Osteoblast (primary cell): ENCODE data around the gene MYH16. TPM values are rescaled to one million over a fixed set of nuclear protein-coding genes. Genes with fewer than 3 reads are reported as not detected.

ENCODE experiments used
- DNase-seq: peaks from one replicate; pipeline ENCODE4 v3.0.0; 2011; ENCODE audit warnings: low spot score, mixed read lengths; ENCODE audit not compliant: insufficient read length; ENCODE audit errors: missing footprints
- H2AFZ ChIP-seq: 2 replicates; pipeline ENCODE4 v1.6.0; 2011; ENCODE audit warnings: mild to moderate bottlenecking, low read length
- H3K27ac ChIP-seq: 2 replicates; pipeline ENCODE4 v1.5.1; 2011; ENCODE audit warnings: mild to moderate bottlenecking, low read depth, low read length, moderate library complexity
- H3K27me3 ChIP-seq: 2 replicates; pipeline ENCODE4 v1.6.0; 2012; ENCODE audit warnings: mild to moderate bottlenecking, control low read depth, inconsistent platforms, low read length, moderate library complexity; ENCODE audit not compliant: insufficient read depth
- H3K36me3 ChIP-seq: 2 replicates; pipeline ENCODE4 v1.5.1; 2011; ENCODE audit warnings: mild to moderate bottlenecking, low read length, control low read depth, moderate library complexity; ENCODE audit not compliant: insufficient read depth
- H3K4me1 ChIP-seq: 2 replicates; pipeline ENCODE4 v1.5.1; 2011; ENCODE audit warnings: mild to moderate bottlenecking, low read length, control low read depth, moderate library complexity; ENCODE audit not compliant: insufficient read depth
- H3K4me2 ChIP-seq: 2 replicates; pipeline ENCODE4 v1.6.0; 2011; ENCODE audit warnings: mild to moderate bottlenecking, low read length; ENCODE audit not compliant: insufficient read depth
- H3K4me3 ChIP-seq: fragments of 200-600 bp; sonication (generic); 3 replicates; pipeline ENCODE4 v1.5.1; 2012; ENCODE audit warnings: mild to moderate bottlenecking, low read length, inconsistent platforms; ENCODE audit not compliant: insufficient read depth
- H3K79me2 ChIP-seq: 2 replicates; pipeline ENCODE4 v1.6.0; 2012; ENCODE audit warnings: mild to moderate bottlenecking, low read length, control low read depth, inconsistent platforms; ENCODE audit not compliant: insufficient read depth
- H3K9me3 ChIP-seq: 2 replicates; pipeline ENCODE4 v1.5.1; 2011; ENCODE audit warnings: low read depth, low read length, control low read depth
- H4K20me1 ChIP-seq: 2 replicates; pipeline ENCODE4 v1.6.0; 2012; ENCODE audit warnings: mild to moderate bottlenecking, low read length, control low read depth; ENCODE audit not compliant: insufficient read depth
- total RNA-seq: library from RNA; depleted of rRNA; stranded (reverse); fragments of >200 nt; gene quantifications from 2 replicates; pipeline ENCODE4 v1.2.3, GENCODE V29; 2012
- TF ChIP-seq, protein P1 (sequence below): IDR thresholded peaks from 2 replicates; pipeline ENCODE4 v1.5.1; 2011; ENCODE audit warnings: mild to moderate bottlenecking, low read depth, low read length, moderate library complexity; ENCODE audit errors: extremely low read depth

MYH16 gene
- total RNA-seq, 1 donor, result not detected

DNA sequence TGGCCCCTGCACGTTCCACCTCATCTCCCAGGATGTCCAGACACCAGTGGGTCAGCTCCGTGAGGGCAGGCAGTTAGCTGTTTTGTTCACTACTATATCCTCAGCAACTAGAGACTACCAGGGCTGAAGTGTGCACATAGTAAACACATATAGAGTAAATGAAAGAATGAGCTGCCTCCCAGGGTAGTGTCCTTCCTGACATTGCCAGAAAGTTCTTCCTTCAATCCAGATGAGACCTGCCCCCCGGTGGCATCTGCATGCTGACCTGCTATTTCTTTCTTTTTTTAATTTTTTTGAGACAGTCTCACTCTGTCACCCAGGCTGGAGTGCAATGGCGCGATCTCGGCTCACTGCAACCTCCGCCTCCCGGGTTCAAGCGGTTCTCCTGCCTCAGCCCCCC lies 39.1 kb downstream of the MYH16 start:
- Histone ChIP-seq H3K27me3 (no peaks in the 10 kb centered on the region), H2AFZ (no peak overlapping the region), H3K4me1 (peaks cover 4% of the 10 kb centered on the region), H3K9me3 (no peaks in the 10 kb centered on the region), H3K4me2 (no peak overlapping the region), H3K4me3 (no peak overlapping the region), H4K20me1 (no peaks in the 10 kb centered on the region), H3K27ac (no peak overlapping the region), H3K36me3 (no peaks in the 10 kb centered on the region), H3K79me2 (no peaks in the 10 kb centered on the region)
- TF ChIP-seq, protein P1, sequence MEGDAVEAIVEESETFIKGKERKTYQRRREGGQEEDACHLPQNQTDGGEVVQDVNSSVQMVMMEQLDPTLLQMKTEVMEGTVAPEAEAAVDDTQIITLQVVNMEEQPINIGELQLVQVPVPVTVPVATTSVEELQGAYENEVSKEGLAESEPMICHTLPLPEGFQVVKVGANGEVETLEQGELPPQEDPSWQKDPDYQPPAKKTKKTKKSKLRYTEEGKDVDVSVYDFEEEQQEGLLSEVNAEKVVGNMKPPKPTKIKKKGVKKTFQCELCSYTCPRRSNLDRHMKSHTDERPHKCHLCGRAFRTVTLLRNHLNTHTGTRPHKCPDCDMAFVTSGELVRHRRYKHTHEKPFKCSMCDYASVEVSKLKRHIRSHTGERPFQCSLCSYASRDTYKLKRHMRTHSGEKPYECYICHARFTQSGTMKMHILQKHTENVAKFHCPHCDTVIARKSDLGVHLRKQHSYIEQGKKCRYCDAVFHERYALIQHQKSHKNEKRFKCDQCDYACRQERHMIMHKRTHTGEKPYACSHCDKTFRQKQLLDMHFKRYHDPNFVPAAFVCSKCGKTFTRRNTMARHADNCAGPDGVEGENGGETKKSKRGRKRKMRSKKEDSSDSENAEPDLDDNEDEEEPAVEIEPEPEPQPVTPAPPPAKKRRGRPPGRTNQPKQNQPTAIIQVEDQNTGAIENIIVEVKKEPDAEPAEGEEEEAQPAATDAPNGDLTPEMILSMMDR, result no peak
- DNase-seq, result no peak

DNA sequence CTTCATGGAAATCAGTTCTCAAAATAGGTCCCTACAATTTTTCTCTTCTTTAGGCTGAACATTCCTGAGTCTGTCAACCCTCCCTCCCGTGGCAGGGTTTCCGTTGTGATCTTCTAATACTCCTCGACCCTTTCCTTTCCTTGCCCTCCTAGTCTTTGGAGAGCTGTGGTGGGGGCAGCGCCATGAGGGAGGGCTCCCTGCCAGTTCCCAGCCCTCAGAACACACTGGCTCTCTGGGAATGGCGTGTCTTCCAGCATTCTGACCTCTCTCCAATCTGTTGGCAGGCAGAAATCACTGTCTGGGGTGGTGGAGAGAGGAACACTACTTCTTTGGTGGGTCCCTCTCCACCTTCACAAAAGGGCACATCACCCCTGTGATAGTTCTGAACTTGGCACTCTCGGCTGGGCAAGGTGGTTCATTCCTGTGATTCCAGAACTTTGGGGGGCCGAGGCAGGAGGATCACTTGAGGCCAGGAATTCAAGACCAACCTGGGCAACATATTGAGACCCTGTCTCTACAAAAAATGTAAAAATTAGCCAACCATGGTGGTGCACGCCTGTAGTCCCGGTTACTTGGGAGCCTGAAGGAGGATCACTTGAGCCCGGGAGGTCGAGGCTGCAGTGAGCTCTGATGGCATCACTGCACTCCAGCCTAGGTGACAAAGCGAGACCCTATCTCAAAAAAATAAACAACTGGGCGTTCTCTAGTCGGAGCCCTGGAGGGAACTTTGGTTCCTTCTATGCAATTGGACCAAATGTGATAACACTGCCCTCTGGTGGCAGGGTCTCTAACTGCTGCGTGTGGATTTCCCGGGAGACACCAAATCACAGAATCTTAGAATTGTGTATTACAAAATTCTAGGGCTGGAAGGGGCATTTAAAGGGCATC lies 39.9 kb downstream of the MYH16 start:
- Histone ChIP-seq H3K79me2 (no peaks in the 10 kb centered on the region), H2AFZ (peak overlapping the region; percentile 40), H4K20me1 (no peaks in the 10 kb centered on the region), H3K4me3 (no peak overlapping the region), H3K4me1 (peaks cover 4% of the 10 kb centered on the region), H3K36me3 (no peaks in the 10 kb centered on the region), H3K9me3 (no peaks in the 10 kb centered on the region), H3K4me2 (peak overlapping the region; percentile 49), H3K27me3 (no peaks in the 10 kb centered on the region), H3K27ac (no peak overlapping the region)
- TF ChIP-seq, protein P1, result peak; percentile 89
- peak; percentile 93 for DNase-seq

DNA sequence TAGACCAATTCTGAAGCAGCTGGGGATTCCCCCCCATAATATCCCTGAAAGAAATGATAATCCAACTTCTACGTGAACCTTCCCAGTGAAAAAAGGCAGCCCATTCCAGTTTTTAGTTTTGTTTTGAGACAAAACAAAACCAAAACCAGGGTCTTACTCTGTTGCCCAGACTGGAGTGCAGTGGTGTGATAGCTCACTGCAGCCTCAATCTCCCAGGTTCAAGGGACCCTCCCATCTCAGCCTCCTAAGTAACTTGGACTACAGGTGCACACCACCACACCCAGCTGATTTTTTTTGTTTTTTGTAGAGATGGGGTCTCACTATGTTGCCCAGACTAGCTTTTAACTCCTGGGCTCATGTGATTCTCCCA lies 40.5 kb downstream of the MYH16 start:
- no peak for DNase-seq
- H4K20me1 ChIP-seq, result no peaks in the 10 kb centered on the region
- no peaks in the 10 kb centered on the region for H3K36me3 ChIP-seq
- H3K4me1 ChIP-seq, result peaks cover 4% of the 10 kb centered on the region
- H3K9me3 ChIP-seq, result no peaks in the 10 kb centered on the region
- TF ChIP-seq, protein P1, result no peak
- no peak overlapping the region for H2AFZ ChIP-seq
- H3K27ac ChIP-seq, result no peak overlapping the region
- peak overlapping the region; percentile 49 for H3K4me2 ChIP-seq
- H3K27me3 ChIP-seq, result no peaks in the 10 kb centered on the region
- H3K79me2 ChIP-seq, result no peaks in the 10 kb centered on the region
- H3K4me3 ChIP-seq, result no peak overlapping the region

DNA sequence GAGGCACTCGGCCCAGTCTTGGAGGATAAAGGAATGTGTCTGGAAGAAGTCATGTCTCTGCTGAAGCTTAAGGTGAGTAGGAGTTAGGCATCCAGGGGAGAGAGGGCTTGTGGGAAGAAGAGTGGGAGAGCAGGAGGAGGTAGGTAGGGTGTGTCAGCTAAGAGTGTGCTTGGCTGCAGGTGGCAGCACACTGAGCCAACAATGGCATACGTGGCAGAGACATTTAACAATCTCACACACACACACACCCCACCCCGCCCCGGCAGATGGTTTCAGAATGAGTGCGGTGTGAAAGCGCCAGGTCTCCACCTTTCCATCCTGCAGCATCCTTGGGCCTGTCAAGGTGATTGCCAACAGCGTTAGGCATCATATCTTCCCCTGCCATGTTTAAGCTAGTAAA lies 41.9 kb downstream of the MYH16 start:
- no peaks in the 10 kb centered on the region for H3K36me3 ChIP-seq
- H4K20me1 ChIP-seq, result no peaks in the 10 kb centered on the region
- no peak for DNase-seq
- no peaks in the 10 kb centered on the region for H3K27me3 ChIP-seq
- no peak overlapping the region for H3K27ac ChIP-seq
- no peaks in the 10 kb centered on the region for H3K9me3 ChIP-seq
- H2AFZ ChIP-seq, result no peak overlapping the region
- no peak overlapping the region for H3K4me3 ChIP-seq
- H3K79me2 ChIP-seq, result no peaks in the 10 kb centered on the region
- peaks cover 4% of the 10 kb centered on the region for H3K4me1 ChIP-seq
- TF ChIP-seq, protein P1, result no peak
- no peak overlapping the region for H3K4me2 ChIP-seq
